NB4 (cell line): ENCODE data around the gene TUBB8.

Source experiments
- DNase-seq: peaks from one replicate; pipeline ENCODE4 v3.0.0; 2010; ENCODE audit warnings: low read depth
- H3K4me3 ChIP-seq: one replicate; pipeline ENCODE4 v1.5.1; 2011; ENCODE audit warnings: mild to moderate bottlenecking, low read depth, low read length, moderate library complexity
- CTCF ChIP-seq: IDR thresholded peaks from one replicate; pipeline ENCODE4 v1.5.1; 2012; ENCODE audit warnings: low read depth, low read length
- MAX ChIP-seq: IDR thresholded peaks from 2 replicates; pipeline ENCODE4 v1.6.1; 2011; ENCODE audit warnings: low read depth, low read length
- MYC ChIP-seq: IDR thresholded peaks from 2 replicates; pipeline ENCODE4 v1.6.1; 2011; ENCODE audit warnings: low read depth, low read length
- POLR2A ChIP-seq: IDR thresholded peaks from 2 replicates; pipeline ENCODE4 v1.6.1; 2011; ENCODE audit warnings: mild to moderate bottlenecking; ENCODE audit not compliant: insufficient read length; ENCODE audit errors: extremely low read depth

The TUBB8 gene

DNA sequence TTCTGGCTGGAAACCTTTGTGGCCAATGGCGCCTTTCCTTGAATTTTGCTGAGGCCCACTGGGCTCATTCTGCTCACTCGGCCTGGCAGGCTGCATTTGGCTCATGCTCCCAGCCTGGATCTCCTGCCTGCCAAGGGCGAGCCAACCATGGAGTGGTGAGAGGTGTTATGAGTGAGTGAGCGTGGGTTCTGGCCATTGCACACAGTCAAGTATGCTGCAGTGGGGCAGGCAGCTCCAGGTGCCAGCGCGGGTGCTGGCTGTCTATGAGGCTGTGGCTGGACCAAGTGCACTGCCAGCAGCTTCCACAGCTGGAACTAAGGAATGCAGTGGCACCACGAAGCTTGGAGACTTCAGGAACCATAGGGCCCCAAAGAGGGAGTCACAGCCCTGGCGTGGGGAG is 42.2 kb upstream of the TUBB8 start:
- TF ChIP-seq MAX (no peak), POLR2A (no peak)

GRCh38 chr10:90161-90560 is 41.1 kb upstream of the TUBB8 start:
- TF ChIP-seq POLR2A (no peak), CTCF (no peak), MYC (no peak), MAX (no peak)
- H3K4me3 ChIP-seq: no peak overlapping the region
- no peak for DNase-seq

More for the DNA sequence above, 42.2 kb upstream of the TUBB8 start:
- no peak for DNase-seq
- no peak overlapping the region for H3K4me3 ChIP-seq

GRCh38 chr10:89248-89647 is 40.2 kb upstream of the TUBB8 start:
- no peak overlapping the region for H3K4me3 ChIP-seq
- no peak for DNase-seq
- TF ChIP-seq CTCF (no peak), MAX (no peak), POLR2A (no peak), MYC (no peak)

- DNase-seq: peak; percentile 15
- TF ChIP-seq MAX (no peak), CTCF (no peak), MYC (no peak), POLR2A (no peak)
Observed at GRCh38 chr10:88253-88652, 39.2 kb upstream of the TUBB8 start.

DNA sequence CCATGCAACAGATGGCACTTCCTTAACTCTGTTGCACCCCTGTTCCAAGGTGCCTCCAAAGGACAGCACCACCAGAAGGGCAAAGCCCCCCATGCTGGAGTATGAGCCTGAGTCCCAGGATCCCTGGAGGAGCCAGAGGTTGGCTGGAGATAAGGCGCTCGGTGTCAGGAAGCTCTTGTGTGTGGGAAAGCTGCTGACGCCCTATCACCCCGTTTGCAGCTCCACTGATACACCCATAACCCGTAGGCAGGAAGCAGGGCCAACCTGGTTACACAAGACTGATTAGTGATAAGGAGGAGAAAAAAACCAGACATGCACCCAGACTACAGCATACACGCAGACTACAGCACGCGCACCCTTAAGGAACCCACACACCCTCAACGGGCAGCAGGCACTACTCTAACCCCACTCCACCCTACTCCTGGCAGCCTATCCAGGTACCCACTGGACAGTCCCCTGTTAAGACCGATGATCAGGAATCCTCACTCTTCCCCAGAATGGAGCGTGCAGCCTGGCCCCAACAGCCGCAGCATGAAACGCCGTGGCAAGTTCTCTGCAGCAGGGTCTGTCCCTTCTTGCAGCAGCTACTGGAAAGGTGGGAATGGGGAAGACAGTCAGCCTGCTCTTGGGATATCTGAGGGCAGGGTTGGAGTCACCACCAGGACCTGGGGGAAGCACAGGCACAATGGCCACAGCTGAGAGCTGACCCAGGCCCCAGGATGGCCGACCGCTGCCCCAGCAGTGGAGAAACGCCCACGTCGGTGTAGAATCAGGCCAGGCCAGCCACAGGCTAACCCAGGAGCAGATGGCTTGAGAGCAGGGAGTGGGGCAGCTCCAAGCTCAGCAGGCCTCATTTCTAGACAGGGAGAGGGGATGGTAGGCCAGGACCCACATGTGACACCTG is 38.3 kb upstream of the TUBB8 start:
- TF ChIP-seq CTCF: no peak
- no peak for TF ChIP-seq POLR2A
- TF ChIP-seq MYC: no peak
- TF ChIP-seq MAX: no peak
- DNase-seq: peak; percentile 42
- no peak overlapping the region for H3K4me3 ChIP-seq

More at GRCh38 chr10:88253-88652, 39.2 kb upstream of the TUBB8 start:
- no peak overlapping the region for H3K4me3 ChIP-seq

DNA sequence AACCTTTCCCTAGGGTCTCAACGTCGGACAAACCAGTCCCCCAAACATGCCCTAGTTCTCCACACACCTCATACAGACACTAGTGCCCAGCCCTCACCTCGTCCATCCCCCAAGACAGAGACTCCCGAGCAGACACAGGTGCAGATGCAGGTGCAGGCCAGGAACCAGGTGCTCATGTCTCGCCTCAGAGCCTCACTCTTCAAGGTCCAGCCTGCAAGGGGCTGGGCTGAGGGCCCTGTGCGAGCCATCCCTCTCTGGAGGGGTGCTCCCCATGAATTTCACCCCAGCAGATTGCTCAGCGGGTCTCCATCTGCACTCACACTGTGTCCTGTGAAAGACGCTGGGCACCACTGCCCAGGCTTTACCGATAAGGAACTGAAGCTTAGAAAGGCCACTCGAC is 36.9 kb upstream of the TUBB8 start:
- no peak overlapping the region for H3K4me3 ChIP-seq
- DNase-seq: no peak
- TF ChIP-seq POLR2A (no peak), MYC (no peak), MAX (no peak), CTCF (no peak)
